Activated CD4-positive, alpha-beta T cell treated with anti-CD3 and anti-CD28 coated beads, Interleukin-2, amount 10 ng/mL, durations not matched to agents 24 days and 14 days (primary cell): Measurements from ENCODE around the gene KRT73. TPM values are rescaled to one million over a fixed set of nuclear protein-coding genes. Genes with fewer than 3 reads are reported as not detected.

ENCODE experiments used
- DNase-seq: peaks from one replicate; pipeline ENCODE4 v3.0.0; 2022
- H3K27ac Mint-ChIP-seq: one replicate; pipeline ENCODE4 v1.8.0; 2022; ENCODE audit warnings: mild to moderate bottlenecking, mixed read lengths
- H3K27me3 Mint-ChIP-seq: one replicate; pipeline ENCODE4 v1.8.0; 2022; ENCODE audit warnings: mixed read lengths
- H3K36me3 Mint-ChIP-seq: one replicate; pipeline ENCODE4 v1.8.0; 2022; ENCODE audit warnings: low read depth, mild to moderate bottlenecking, mixed read lengths
- H3K4me1 Mint-ChIP-seq: one replicate; pipeline ENCODE4 v1.8.0; 2021; ENCODE audit warnings: mixed read lengths
- H3K4me3 Mint-ChIP-seq: one replicate; pipeline ENCODE4 v1.8.0; 2022; ENCODE audit warnings: mild to moderate bottlenecking, moderate library complexity, mixed read lengths
- H3K9me3 Mint-ChIP-seq: one replicate; pipeline ENCODE4 v1.8.0; 2021; ENCODE audit warnings: mixed read lengths
- intact Hi-C: fragments of 100-400 bp; cut with micrococcal nuclease; formaldehyde crosslinking; loops from one replicate; pipeline ENCODE4 v1.15.1; 2023
- total RNA-seq: library from RNA; stranded (reverse); gene quantifications from 2 replicates; pipeline ENCODE4 v1.2.3, GENCODE V29; 2022

KRT73 gene
- total RNA-seq, 1 donor from 2014 or later = not detected

DNA sequence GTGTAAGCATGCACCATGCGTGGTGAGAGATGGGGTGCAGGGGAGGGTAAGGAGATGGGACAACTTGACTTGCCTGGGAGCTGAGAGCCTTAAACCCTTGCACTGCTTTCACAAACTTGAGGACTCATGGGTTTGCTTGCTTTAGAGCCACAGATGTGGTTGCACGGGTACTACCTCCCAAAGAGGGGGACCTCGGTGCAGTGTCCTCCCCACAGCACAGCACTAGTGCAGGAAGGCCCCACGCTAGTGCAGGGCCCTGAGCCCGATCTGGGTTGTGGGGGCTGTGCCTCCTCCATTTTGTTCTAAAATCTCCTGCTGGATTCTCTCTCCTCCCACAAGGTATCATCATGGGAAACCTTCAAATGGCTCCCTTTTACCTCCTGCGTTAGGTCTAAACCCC, 28.3 kb downstream of the KRT73 start:
- Mint-ChIP-seq H3K4me3 (no peak overlapping the region), H3K36me3 (no peaks in the 10 kb centered on the region), H3K4me1 (peaks cover 21% of the 10 kb centered on the region), H3K27ac (no peak overlapping the region), H3K9me3 (no peaks in the 10 kb centered on the region), H3K27me3 (peaks cover 8% of the 10 kb centered on the region)
- intact Hi-C loops = no loop called here
- no peak for DNase-seq

DNA sequence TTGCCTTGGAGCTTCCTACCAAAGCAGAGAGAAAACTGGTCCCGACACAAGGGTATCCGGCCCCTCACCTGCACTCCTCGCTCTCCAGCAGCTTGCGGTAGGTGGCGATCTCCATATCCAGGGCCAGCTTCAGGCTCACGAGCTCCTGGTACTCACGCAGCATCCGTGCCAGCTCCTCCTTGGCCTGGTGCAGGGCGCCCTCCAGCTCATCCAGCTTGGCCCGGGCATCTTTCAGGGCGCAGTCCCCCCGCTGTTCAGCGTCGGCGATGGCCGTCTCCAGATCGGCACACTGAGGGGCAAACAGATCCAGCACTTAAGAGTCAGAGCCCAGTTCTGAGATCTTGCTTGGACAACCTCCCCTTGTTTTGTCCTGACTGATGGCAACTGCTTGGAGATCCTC, 30.8 kb downstream of the KRT73 start:
- intact Hi-C loops = loop anchor here (10.0 kb wide), 1 partner anchor 433 kb away; no protein-coding TSS in a partner anchor
- H3K36me3 Mint-ChIP-seq = no peaks in the 10 kb centered on the region
- H3K9me3 Mint-ChIP-seq = no peaks in the 10 kb centered on the region
- DNase-seq = no peak
- H3K27me3 Mint-ChIP-seq = peaks cover 2% of the 10 kb centered on the region
- no peak overlapping the region for H3K27ac Mint-ChIP-seq
- H3K4me3 Mint-ChIP-seq = no peak overlapping the region
- peaks cover 28% of the 10 kb centered on the region for H3K4me1 Mint-ChIP-seq

GRCh38 chr12:52585946-52586345, 32.4 kb downstream of the KRT73 start:
- Mint-ChIP-seq H3K27ac (no peak overlapping the region), H3K4me1 (peaks cover 28% of the 10 kb centered on the region), H3K27me3 (peaks cover 2% of the 10 kb centered on the region), H3K4me3 (peak overlapping the region; percentile 2), H3K9me3 (no peaks in the 10 kb centered on the region), H3K36me3 (no peaks in the 10 kb centered on the region)
- DNase-seq = peak; percentile 87
- intact Hi-C loops = loop anchor here (10.0 kb wide), 1 partner anchor 431 kb away; no protein-coding TSS in a partner anchor

GRCh38 chr12:52585066-52585465, 33.3 kb downstream of the KRT73 start:
- intact Hi-C loops = loop anchor here (10.0 kb wide), 1 partner anchor 430 kb away; no protein-coding TSS in a partner anchor
- Mint-ChIP-seq H3K36me3 (no peaks in the 10 kb centered on the region), H3K4me3 (no peak overlapping the region), H3K27me3 (peaks cover 7% of the 10 kb centered on the region), H3K9me3 (no peaks in the 10 kb centered on the region), H3K27ac (no peak overlapping the region), H3K4me1 (peaks cover 28% of the 10 kb centered on the region)
- DNase-seq = no peak

DNA sequence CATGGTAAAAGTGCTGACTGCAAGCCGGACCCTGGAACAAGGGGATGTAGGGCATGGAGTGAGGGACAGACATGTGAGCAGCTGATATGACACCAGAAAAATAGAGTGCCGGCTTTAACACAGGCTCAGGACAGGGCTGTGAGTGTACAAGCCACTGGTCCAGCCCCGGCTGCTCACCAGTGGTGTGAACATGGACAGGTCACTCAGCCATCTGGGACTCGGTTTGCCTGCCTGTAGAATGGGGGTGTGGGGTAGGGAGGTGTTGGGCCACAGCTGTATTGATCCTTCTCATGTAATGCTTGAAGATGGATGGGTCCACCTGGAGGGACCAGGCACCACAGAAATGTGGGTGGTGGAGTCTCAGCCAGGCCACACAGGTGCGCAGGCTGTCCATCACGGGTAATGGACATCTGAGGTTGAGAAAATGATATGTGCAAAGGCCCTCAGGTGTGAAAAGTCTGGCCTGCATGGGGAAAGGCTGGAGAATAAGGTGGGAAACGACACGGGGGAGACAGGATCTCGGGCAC, 34.1 kb downstream of the KRT73 start:
- Mint-ChIP-seq H3K27me3 (peaks cover 5% of the 10 kb centered on the region), H3K9me3 (no peaks in the 10 kb centered on the region), H3K4me3 (no peak overlapping the region), H3K36me3 (no peaks in the 10 kb centered on the region), H3K27ac (no peak overlapping the region), H3K4me1 (peaks cover 28% of the 10 kb centered on the region)
- intact Hi-C loops = loop anchor here (10.0 kb wide), 1 partner anchor 429 kb away; no protein-coding TSS in a partner anchor
- no peak for DNase-seq

DNA sequence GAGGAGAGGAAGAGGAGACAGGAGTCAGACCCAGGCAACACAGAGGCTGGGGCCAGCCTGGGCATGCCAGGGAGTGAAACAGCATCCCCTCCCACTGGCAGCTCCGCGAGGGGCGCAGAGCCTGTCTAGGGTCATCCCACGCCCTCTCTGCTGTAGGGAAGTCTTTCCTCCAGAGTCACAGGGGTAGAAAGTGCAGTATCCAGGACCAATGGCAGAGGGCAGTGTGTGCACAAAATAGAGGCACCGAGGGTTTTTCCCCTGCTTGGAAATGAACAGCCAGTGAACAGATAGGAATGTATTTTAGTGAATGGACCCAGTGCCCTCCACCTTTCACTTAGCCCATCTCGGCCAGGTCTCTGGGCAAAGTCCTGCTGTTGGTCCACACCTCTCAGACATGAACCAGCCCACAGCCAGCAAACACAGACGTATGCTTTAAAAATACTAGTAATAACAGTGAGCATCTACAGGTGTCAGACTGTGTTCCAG, 35.3 kb downstream of the KRT73 start:
- intact Hi-C loops = loop anchor here (1.0 to 10.0 kb wide), 4 partner anchors 287 to 428 kb away; no protein-coding TSS in a partner anchor
- Mint-ChIP-seq H3K27me3 (peaks cover 8% of the 10 kb centered on the region), H3K27ac (no peak overlapping the region), H3K4me1 (peaks cover 28% of the 10 kb centered on the region), H3K4me3 (no peak overlapping the region), H3K9me3 (no peaks in the 10 kb centered on the region), H3K36me3 (no peaks in the 10 kb centered on the region)
- peak; percentile 91 for DNase-seq

- intact Hi-C loops = loop anchor here (10.0 kb wide), 1 partner anchor 428 kb away; no protein-coding TSS in a partner anchor
- H3K4me1 Mint-ChIP-seq = peaks cover 28% of the 10 kb centered on the region
Observed at GRCh38 chr12:52582486-52582885, 35.9 kb downstream of the KRT73 start.

GRCh38 chr12:52581481-52581880, 36.9 kb downstream of the KRT73 start:
- Mint-ChIP-seq H3K27ac (no peak overlapping the region), H3K9me3 (no peaks in the 10 kb centered on the region), H3K36me3 (no peaks in the 10 kb centered on the region), H3K4me3 (no peak overlapping the region), H3K4me1 (peaks cover 21% of the 10 kb centered on the region), H3K27me3 (peaks cover 8% of the 10 kb centered on the region)
- intact Hi-C loops = loop anchor here (10.0 kb wide), 1 partner anchor 427 kb away; no protein-coding TSS in a partner anchor
- no peak for DNase-seq

More at GRCh38 chr12:52582486-52582885, 35.9 kb downstream of the KRT73 start:
- Mint-ChIP-seq H3K4me3 (no peak overlapping the region), H3K27me3 (peaks cover 8% of the 10 kb centered on the region), H3K9me3 (no peaks in the 10 kb centered on the region), H3K27ac (no peak overlapping the region), H3K36me3 (no peaks in the 10 kb centered on the region)
- DNase-seq = no peak

DNA sequence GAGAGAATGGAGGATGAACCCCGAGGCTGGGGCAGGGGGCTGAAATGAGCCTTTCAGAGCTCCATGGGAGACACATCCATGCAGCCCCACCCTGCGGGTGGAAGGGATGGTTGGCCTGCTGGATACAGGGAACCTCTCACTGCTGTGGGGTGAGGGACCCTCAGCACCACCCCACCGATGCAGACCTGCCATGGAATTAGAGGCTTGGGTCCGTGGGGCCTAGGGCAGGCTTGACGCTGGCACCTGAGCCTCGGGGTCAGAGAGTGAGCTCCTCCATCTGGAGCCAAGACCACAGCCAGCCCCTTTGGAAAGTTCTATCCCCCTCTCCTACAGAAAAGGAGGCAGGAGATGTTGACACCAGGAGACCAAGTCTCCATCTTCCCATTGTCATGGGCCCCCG, 37.3 kb downstream of the KRT73 start:
- H3K27me3 Mint-ChIP-seq = peaks cover 8% of the 10 kb centered on the region
- DNase-seq = no peak
- no peak overlapping the region for H3K27ac Mint-ChIP-seq
- H3K4me1 Mint-ChIP-seq = peaks cover 17% of the 10 kb centered on the region
- H3K4me3 Mint-ChIP-seq = no peak overlapping the region
- H3K36me3 Mint-ChIP-seq = no peaks in the 10 kb centered on the region
- no peaks in the 10 kb centered on the region for H3K9me3 Mint-ChIP-seq
- intact Hi-C loops = loop anchor here (10.0 kb wide), 1 partner anchor 426 kb away; no protein-coding TSS in a partner anchor

DNA sequence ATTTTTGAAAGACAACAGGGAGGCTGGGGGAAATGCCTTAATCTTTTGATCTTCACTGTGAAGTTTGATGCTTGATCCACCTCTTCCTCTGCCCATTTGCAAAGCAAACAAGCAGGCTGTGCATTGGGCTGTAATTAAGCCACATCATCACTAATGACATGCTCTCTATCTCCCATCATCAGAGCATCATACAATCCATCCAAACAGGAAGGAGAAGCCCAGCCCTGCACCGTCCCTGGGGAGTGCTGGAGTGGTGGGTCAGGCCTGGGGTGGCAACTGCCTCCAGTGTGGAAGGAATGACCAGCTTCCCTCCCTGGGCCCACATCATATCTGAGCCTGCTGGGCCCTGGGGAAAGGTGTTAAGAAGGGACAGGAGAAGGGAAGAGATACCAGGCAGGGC, 37.9 kb downstream of the KRT73 start:
- DNase-seq = no peak
- Mint-ChIP-seq H3K27me3 (peaks cover 8% of the 10 kb centered on the region), H3K36me3 (no peaks in the 10 kb centered on the region), H3K9me3 (no peaks in the 10 kb centered on the region), H3K27ac (no peak overlapping the region), H3K4me3 (no peak overlapping the region), H3K4me1 (peaks cover 11% of the 10 kb centered on the region)
- intact Hi-C loops = loop anchor here (10.0 kb wide), 1 partner anchor 426 kb away; no protein-coding TSS in a partner anchor

DNA sequence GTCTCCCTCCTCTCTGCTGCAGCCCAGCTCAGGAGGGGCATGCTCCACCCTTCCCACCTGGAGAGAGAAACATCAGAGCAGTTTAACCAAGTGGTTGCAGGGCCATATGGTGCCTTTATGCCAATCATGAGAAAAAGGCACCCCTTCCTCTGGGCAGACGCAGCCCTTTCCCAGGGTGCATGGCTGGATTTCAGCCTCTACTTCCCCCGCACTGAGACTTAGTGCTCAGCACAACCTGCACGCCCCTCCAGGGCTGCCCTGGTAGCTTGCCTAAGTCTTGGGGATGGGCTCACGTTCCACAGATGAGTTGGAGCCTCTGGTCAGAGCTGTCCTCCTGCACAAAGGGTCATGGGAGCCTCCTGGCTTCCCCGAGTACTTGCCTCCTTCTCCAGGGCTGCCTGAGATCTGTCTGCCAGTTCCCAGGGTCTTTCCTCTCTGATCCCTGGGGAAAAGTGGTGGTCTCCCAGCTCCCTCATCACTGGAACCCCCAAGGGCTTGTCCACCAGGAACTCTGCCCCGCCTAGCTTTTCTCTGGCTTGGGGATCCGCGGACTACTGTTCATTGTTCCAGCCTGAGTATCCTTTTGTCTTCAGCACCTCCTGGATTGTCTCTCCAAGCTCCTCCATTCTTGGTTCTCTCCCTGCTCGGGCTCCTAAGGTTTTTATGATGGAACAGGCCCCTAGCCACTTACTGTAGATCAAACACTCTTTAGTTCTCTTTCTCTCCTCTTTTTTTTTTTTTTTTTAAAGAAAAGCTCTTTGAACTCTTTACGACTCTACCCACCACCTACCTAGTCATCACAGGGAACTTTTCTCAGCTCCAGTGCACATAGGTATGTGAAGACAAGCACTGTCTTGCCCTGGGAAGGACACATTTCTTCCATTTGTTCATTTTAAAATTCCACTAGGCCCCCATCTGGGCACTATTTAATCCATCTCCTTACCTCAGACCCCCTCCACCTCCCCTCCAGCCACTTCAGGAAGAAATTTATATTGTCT, 38.6 kb downstream of the KRT73 start:
- DNase-seq = no peak
- no peak overlapping the region for H3K27ac Mint-ChIP-seq
- no peaks in the 10 kb centered on the region for H3K36me3 Mint-ChIP-seq
- peaks cover 8% of the 10 kb centered on the region for H3K27me3 Mint-ChIP-seq
- no peaks in the 10 kb centered on the region for H3K9me3 Mint-ChIP-seq
- intact Hi-C loops = loop anchor here (10.0 kb wide), 1 partner anchor 425 kb away; no protein-coding TSS in a partner anchor
- no peak overlapping the region for H3K4me3 Mint-ChIP-seq
- H3K4me1 Mint-ChIP-seq = peaks cover 4% of the 10 kb centered on the region

DNA sequence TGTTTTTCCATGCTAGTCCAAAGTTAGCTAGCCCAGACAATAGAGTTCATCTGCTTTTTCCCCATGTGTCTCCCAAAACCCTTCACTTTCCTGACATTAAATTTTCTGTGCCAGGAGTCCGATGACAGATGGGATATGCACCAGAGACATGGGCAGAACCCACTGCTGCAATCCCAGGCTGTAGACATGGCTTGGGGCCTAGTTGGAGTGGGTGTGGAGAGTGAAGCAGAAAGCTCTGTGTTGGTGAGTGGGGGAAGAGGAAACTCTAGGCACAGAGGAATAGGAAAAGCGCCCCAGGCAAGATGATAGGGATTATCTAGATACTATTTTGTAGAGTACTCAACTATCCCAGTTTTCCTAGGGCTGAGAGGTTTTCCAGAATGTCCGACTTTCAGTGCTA, 39.9 kb downstream of the KRT73 start:
- Mint-ChIP-seq H3K9me3 (no peaks in the 10 kb centered on the region), H3K4me1 (peaks cover 4% of the 10 kb centered on the region), H3K27ac (no peak overlapping the region), H3K27me3 (peaks cover 8% of the 10 kb centered on the region), H3K36me3 (no peaks in the 10 kb centered on the region), H3K4me3 (no peak overlapping the region)
- intact Hi-C loops = no loop called here
- DNase-seq = no peak

DNA sequence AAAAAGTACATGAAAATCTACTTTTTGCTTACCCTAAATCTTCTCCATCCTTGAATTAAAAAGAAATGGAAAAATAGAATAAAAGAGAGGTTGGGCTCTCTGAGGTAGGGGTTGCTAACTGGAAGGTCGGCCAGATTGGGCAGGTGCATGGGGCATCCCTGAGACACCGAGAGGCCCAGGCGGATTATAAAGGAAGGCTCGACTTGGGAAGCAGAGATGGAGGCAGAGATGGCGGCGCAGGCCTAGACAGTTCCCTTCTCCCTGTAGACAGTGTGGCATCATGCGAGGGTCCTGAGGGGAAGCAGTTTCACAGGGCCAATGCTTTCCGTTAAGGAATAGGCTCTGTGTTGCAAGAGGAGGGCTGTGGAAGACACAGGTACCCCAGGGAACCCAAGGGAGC, 41.0 kb downstream of the KRT73 start:
- no peaks in the 10 kb centered on the region for H3K36me3 Mint-ChIP-seq
- H3K4me3 Mint-ChIP-seq = no peak overlapping the region
- no peaks in the 10 kb centered on the region for H3K4me1 Mint-ChIP-seq
- H3K27me3 Mint-ChIP-seq = peaks cover 8% of the 10 kb centered on the region
- no peaks in the 10 kb centered on the region for H3K9me3 Mint-ChIP-seq
- intact Hi-C loops = no loop called here
- no peak for DNase-seq
- H3K27ac Mint-ChIP-seq = no peak overlapping the region

DNA sequence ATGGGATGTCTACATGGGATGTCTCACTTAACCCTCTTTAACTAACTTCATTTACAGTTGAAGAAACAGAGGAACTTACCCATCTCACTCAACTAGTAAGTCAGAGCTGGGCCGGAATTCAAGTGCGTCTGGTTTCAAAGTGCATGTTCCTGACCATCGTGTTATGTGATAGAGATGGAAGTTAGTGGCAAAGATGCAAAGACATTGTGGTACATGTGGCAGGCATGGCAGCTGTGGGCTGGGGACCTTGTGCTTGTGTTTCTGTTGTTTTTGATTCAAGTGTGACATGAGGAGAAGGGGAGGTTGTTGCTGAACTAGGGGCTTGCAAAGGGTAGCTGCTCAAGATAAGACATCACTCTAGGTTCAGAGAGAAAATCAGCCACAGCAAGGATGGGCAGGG, 42.4 kb downstream of the KRT73 start:
- Mint-ChIP-seq H3K4me3 (no peak overlapping the region), H3K4me1 (no peaks in the 10 kb centered on the region), H3K27ac (no peak overlapping the region), H3K9me3 (no peaks in the 10 kb centered on the region), H3K36me3 (no peaks in the 10 kb centered on the region), H3K27me3 (peaks cover 8% of the 10 kb centered on the region)
- intact Hi-C loops = no loop called here
- no peak for DNase-seq
